ENCODE data around the gene CNNM1. TPM values are rescaled to one million over a fixed set of nuclear protein-coding genes. Genes with fewer than 3 reads are reported as not detected.

CNNM1 gene
- total and polyA plus RNA-seq, 8 donors, result under 0.01 to 0.87 (median 0.31) TPM; not detected in 1

- intact Hi-C loops (cut with DNase I; ENCODE audit: low total_unique reads), result no loop called here
- WGBS, 5 donors, result 72 to 86% (median 78%) methylated on average over 1 of the region's 1 CpG
Observed at GRCh38 chr10:99382176-99382575, 53.0 kb downstream of the CNNM1 start.

GRCh38 chr10:99387071-99387470, 57.9 kb downstream of the CNNM1 start:
- Histone ChIP-seq H3K9me3 (no peaks in the 10 kb centered on the region), H3K36me3 (no peaks in the 10 kb centered on the region), H3K4me1 (peaks cover 0 to 10% (median under 1%) of the 10 kb centered on the region in 4 donors), H3K4me3 (no peak overlapping the region), H3K27me3 (peaks cover 0 to 4% (median 0%) of the 10 kb centered on the region in 3 donors), H3K27ac (no peak overlapping the region)
- intact Hi-C loops (cut with DNase I; ENCODE audit: low total_unique reads), result no loop called here
- no peak for DNase-seq
- TF ChIP-seq POLR2AphosphoS5 (IDR thresholded peaks at IDR 0.05), result no peak
- 66 to 82% (median 76%) methylated on average over 4 of the region's 4 CpGs for WGBS, 5 donors

More at GRCh38 chr10:99382176-99382575, 53.0 kb downstream of the CNNM1 start:
- Histone ChIP-seq H3K9me3 (no peaks in the 10 kb centered on the region), H3K27me3 (peaks cover 0 to 4% (median 0%) of the 10 kb centered on the region in 3 donors), H3K27ac (no peak overlapping the region), H3K4me3 (no peak overlapping the region), H3K4me1 (no peaks in the 10 kb centered on the region), H3K36me3 (no peaks in the 10 kb centered on the region)
- no peak for DNase-seq
- TF ChIP-seq POLR2A (IDR thresholded peaks at IDR 0.05), result no peak
- TF ChIP-seq EP300 (IDR thresholded peaks at IDR 0.05), result no peak

- H3K27ac ChIP-seq, result no peak overlapping the region
- no peak for DNase-seq
- peaks cover 0 to 14% (median 3%) of the 10 kb centered on the region in 4 donors for H3K4me1 ChIP-seq
- peaks cover 0 to 4% (median 0%) of the 10 kb centered on the region in 3 donors for H3K27me3 ChIP-seq
- H3K36me3 ChIP-seq, result no peaks in the 10 kb centered on the region
- no peaks in the 10 kb centered on the region for H3K9me3 ChIP-seq
- TF ChIP-seq POLR2AphosphoS5 (IDR thresholded peaks at IDR 0.05), result no peak
- TF ChIP-seq CTCF (IDR thresholded peaks at IDR 0.05), result no peak
- TF ChIP-seq POLR2A (IDR thresholded peaks at IDR 0.05), result no peak
- TF ChIP-seq EP300 (IDR thresholded peaks at IDR 0.05), result no peak
- no peak overlapping the region for H3K4me3 ChIP-seq
- intact Hi-C loops (cut with DNase I; ENCODE audit: low total_unique reads), result no loop called here
- 85 to 93% (median 87%) methylated on average over 8 to 11 of the region's 11 CpGs for WGBS, 5 donors
Observed at GRCh38 chr10:99387541-99387940, 58.4 kb downstream of the CNNM1 start.

- Histone ChIP-seq H3K27ac (no peak overlapping the region), H3K27me3 (no peaks in the 10 kb centered on the region), H3K9me3 (no peaks in the 10 kb centered on the region), H3K36me3 (peaks cover 0 to 10% (median 7%) of the 10 kb centered on the region in 4 donors), H3K4me3 (no peak overlapping the region), H3K4me1 (peaks cover 0 to 20% (median 9%) of the 10 kb centered on the region in 4 donors)
- no peak for DNase-seq
- 42 to 65% (median 62%) methylated on average over 9 of the region's 9 CpGs for WGBS, 5 donors
- intact Hi-C loops (cut with DNase I; ENCODE audit: low total_unique reads), result loop anchor here (10.0 kb wide), 1 partner anchor 225 kb away; no protein-coding TSS in a partner anchor
- TF ChIP-seq CTCF (IDR thresholded peaks at IDR 0.05) (no peak), POLR2AphosphoS5 (IDR thresholded peaks at IDR 0.05) (no peak), POLR2A (IDR thresholded peaks at IDR 0.05) (no peak), EP300 (IDR thresholded peaks at IDR 0.05) (no peak)
Observed at GRCh38 chr10:99389729-99390480, 60.7 kb downstream of the CNNM1 start.

GRCh38 chr10:99391346-99391745, 62.2 kb downstream of the CNNM1 start:
- intact Hi-C loops (cut with DNase I; ENCODE audit: low total_unique reads), result loop anchor here (10.0 kb wide), 1 partner anchor 223 kb away; no protein-coding TSS in a partner anchor
- 86 to 100% (median 87%) methylated on average over 2 of the region's 2 CpGs for WGBS, 5 donors
- H3K27me3 ChIP-seq, result no peaks in the 10 kb centered on the region
- no peak for TF ChIP-seq CTCF (IDR thresholded peaks at IDR 0.05)
- H3K36me3 ChIP-seq, result peaks cover 0 to 13% (median 12%) of the 10 kb centered on the region in 4 donors
- H3K4me3 ChIP-seq, result no peak overlapping the region
- DNase-seq, result no peak
- H3K9me3 ChIP-seq, result no peaks in the 10 kb centered on the region
- H3K4me1 ChIP-seq, result peaks cover 0 to 22% (median 16%) of the 10 kb centered on the region in 4 donors
- H3K27ac ChIP-seq, result no peak overlapping the region
